ENCODE data around the gene IPO4. TPM values are rescaled to one million over a fixed set of nuclear protein-coding genes. Genes with fewer than 3 reads are reported as not detected.
A peak's percentile ranks its signal among the peaks of the same experiment; 100 is the strongest.

IPO4 gene
- total and polyA plus RNA-seq, 2 of the 13 experiments (the other 11 are each of a cell fraction or from before 2014, with no cell fraction given) = 39.0 to 179 TPM

DNA sequence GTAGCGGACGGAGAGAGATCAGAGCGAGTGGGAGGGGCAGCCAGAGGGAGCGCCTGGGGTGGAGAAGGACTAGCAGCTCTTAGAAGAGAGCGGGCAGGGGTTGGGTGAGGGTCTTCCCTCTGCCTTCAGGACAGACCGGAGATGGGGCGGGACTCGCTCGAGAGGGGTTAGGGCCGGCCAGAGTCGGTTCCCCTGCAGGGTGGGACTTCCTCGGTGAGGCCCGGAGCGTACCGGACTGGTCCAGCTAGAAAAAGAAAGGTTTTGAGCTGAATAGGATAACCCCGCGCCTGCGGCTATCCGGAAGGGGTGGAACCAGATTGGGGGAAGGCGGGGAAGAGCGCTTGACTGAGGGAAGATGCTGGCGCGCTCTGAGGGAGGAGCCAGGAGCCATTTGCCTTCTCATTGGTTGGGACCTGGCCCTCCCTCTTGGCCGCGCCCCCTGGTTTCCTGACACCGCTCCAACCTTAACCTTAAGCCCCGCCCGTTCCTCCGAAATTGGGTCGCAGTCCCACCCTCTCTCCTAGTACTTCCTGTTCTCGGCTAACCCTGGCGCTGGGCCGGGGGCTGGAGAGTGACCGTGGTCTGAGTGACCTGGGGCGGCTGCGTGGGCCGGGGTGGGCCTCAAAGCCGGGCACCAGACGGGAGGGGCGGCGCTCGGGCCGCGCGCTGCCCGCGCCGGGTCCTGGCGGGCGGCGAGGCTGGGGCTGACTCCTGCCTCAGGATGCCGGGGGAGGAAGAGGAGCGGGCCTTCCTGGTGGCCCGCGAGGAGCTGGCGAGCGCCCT is 41.4 kb downstream of the IPO4 start, which contains the start of gene RNF31 (continued):
- TF ChIP-seq, protein P1, sequence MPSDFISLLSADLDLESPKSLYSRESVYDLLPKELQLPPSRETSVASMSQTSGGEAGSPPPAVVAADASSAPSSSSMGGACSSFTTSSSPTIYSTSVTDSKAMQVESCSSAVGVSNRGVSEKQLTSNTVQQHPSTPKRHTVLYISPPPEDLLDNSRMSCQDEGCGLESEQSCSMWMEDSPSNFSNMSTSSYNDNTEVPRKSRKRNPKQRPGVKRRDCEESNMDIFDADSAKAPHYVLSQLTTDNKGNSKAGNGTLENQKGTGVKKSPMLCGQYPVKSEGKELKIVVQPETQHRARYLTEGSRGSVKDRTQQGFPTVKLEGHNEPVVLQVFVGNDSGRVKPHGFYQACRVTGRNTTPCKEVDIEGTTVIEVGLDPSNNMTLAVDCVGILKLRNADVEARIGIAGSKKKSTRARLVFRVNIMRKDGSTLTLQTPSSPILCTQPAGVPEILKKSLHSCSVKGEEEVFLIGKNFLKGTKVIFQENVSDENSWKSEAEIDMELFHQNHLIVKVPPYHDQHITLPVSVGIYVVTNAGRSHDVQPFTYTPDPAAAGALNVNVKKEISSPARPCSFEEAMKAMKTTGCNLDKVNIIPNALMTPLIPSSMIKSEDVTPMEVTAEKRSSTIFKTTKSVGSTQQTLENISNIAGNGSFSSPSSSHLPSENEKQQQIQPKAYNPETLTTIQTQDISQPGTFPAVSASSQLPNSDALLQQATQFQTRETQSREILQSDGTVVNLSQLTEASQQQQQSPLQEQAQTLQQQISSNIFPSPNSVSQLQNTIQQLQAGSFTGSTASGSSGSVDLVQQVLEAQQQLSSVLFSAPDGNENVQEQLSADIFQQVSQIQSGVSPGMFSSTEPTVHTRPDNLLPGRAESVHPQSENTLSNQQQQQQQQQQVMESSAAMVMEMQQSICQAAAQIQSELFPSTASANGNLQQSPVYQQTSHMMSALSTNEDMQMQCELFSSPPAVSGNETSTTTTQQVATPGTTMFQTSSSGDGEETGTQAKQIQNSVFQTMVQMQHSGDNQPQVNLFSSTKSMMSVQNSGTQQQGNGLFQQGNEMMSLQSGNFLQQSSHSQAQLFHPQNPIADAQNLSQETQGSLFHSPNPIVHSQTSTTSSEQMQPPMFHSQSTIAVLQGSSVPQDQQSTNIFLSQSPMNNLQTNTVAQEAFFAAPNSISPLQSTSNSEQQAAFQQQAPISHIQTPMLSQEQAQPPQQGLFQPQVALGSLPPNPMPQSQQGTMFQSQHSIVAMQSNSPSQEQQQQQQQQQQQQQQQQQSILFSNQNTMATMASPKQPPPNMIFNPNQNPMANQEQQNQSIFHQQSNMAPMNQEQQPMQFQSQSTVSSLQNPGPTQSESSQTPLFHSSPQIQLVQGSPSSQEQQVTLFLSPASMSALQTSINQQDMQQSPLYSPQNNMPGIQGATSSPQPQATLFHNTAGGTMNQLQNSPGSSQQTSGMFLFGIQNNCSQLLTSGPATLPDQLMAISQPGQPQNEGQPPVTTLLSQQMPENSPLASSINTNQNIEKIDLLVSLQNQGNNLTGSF (CRISPR knock-in tag; IDR thresholded peaks at IDR 0.05) = no peak; the same call in 1 of the 2 replicates
- TF ChIP-seq CENPX (CRISPR knock-in tag; IDR thresholded peaks at IDR 0.05) (no peak), ZNF224 (CRISPR knock-in tag; IDR thresholded peaks at IDR 0.05) (no peak), LCORL (IDR thresholded peaks at IDR 0.05) (0 out of 2 replicates have a peak, but pooled peaks have one; percentile 14), LCORL (CRISPR knock-in tag; IDR thresholded peaks at IDR 0.05) (no peak), ZSCAN22 (CRISPR knock-in tag; IDR thresholded peaks at IDR 0.05) (no peak; the same call in 1 of the 2 replicates), SIN3A (IDR thresholded peaks at IDR 0.05; ENCODE audit: borderline replicate concordance, low read depth, low read length) (peak; percentile 88; the same call in 1 of the 2 replicates), SYNCRIP (IDR thresholded peaks at IDR 0.05; ENCODE audit: insufficient read depth, low read depth, low read length) (no peak), ZNF12 (CRISPR knock-in tag; IDR thresholded peaks at IDR 0.05) (no peak), ZBTB20 (CRISPR knock-in tag; IDR thresholded peaks at IDR 0.05; ENCODE audit: borderline replicate concordance, low read depth) (no peak; the same call in none of the 2 replicates), IKZF1 (IDR thresholded peaks at IDR 0.05) (no peak), ELF4 (CRISPR knock-in tag; IDR thresholded peaks at IDR 0.05; ENCODE audit: borderline replicate concordance) (no peak)
- TF ChIP-seq, protein P2, sequence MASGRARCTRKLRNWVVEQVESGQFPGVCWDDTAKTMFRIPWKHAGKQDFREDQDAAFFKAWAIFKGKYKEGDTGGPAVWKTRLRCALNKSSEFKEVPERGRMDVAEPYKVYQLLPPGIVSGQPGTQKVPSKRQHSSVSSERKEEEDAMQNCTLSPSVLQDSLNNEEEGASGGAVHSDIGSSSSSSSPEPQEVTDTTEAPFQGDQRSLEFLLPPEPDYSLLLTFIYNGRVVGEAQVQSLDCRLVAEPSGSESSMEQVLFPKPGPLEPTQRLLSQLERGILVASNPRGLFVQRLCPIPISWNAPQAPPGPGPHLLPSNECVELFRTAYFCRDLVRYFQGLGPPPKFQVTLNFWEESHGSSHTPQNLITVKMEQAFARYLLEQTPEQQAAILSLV (CRISPR knock-in tag; IDR thresholded peaks at IDR 0.05; ENCODE audit: borderline replicate concordance) = peak; percentile 77; the same call in 1 of the 2 replicates
- TF ChIP-seq, protein P3, sequence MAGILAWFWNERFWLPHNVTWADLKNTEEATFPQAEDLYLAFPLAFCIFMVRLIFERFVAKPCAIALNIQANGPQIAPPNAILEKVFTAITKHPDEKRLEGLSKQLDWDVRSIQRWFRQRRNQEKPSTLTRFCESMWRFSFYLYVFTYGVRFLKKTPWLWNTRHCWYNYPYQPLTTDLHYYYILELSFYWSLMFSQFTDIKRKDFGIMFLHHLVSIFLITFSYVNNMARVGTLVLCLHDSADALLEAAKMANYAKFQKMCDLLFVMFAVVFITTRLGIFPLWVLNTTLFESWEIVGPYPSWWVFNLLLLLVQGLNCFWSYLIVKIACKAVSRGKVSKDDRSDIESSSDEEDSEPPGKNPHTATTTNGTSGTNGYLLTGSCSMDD (CRISPR knock-in tag; IDR thresholded peaks at IDR 0.05) = peak; percentile 22; the same call in 1 of the 2 replicates
- TF ChIP-seq, protein P4, sequence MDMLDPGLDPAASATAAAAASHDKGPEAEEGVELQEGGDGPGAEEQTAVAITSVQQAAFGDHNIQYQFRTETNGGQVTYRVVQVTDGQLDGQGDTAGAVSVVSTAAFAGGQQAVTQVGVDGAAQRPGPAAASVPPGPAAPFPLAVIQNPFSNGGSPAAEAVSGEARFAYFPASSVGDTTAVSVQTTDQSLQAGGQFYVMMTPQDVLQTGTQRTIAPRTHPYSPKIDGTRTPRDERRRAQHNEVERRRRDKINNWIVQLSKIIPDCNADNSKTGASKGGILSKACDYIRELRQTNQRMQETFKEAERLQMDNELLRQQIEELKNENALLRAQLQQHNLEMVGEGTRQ (IDR thresholded peaks at IDR 0.05; ENCODE audit: low read depth, low read length) = no peak
- TF ChIP-seq, protein P4 (CRISPR knock-in tag; IDR thresholded peaks at IDR 0.05; ENCODE audit: borderline replicate concordance) = no peak
- TF ChIP-seq, protein P5, sequence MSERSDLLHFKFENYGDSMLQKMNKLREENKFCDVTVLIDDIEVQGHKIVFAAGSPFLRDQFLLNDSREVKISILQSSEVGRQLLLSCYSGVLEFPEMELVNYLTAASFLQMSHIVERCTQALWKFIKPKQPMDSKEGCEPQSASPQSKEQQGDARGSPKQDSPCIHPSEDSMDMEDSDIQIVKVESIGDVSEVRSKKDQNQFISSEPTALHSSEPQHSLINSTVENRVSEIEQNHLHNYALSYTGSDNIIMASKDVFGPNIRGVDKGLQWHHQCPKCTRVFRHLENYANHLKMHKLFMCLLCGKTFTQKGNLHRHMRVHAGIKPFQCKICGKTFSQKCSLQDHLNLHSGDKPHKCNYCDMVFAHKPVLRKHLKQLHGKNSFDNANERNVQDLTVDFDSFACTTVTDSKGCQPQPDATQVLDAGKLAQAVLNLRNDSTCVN (CRISPR knock-in tag; IDR thresholded peaks at IDR 0.05; ENCODE audit: borderline replicate concordance) = no peak; the same call in 1 of the 2 replicates

All from HepG2 (cell line).